GM19372 (cell line): ENCODE measurements around the gene CHRM5.
"Not testable (repeated sequence)": the region's sequence is repeated elsewhere in the genome, so short reads cannot be mapped to it uniquely, and the experiment has no call there.

Experiments
- ATAC-seq: cut with Tn5 transposase; IDR thresholded peaks from one replicate; pipeline ENCODE4 v1.9.1; 2021; ENCODE audit warnings: mild to moderate bottlenecking, low read depth, moderate library complexity; ENCODE audit not compliant: unreplicated experiment

Gene CHRM5

DNA sequence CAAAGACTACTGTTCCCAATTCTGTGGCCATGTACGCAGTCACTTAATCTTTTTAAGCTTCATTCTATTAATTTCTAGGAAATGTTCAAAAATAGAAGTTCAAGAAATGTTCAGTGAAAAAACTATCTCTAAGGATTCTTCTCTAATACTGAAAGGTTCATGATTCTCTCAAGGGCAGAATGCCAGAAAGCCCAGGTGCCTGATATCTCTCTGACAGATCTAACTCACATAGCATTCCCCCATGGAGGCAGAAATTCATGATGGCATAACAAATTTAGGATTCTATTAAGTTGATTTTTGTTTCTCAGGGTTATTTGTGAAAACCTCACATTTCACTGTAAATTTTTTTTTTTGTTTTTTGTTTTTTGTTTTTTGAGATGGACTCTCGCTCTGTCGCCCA is 17.5 kb downstream of the CHRM5 start:
- ATAC-seq, result no peak

DNA sequence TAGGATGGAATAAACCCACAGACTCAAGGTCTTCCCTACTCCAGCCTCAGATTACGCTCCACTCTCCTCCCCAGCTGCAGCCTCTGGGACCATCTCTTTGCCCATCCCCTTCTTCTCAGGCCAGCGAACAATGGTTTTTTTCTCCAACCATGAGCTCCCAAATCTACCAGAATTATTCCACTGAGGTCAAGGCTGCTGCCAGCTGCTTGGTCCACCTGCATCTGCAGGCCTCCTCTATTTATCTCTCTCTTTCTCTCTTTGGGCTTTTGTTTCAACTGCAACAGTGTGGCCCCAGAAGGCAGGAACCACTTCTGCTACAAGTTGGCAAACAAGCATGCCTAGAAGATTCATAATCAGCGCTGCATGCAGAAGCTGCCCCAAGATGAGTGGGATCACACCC is 19.1 kb downstream of the CHRM5 start:
- no peak for ATAC-seq

DNA sequence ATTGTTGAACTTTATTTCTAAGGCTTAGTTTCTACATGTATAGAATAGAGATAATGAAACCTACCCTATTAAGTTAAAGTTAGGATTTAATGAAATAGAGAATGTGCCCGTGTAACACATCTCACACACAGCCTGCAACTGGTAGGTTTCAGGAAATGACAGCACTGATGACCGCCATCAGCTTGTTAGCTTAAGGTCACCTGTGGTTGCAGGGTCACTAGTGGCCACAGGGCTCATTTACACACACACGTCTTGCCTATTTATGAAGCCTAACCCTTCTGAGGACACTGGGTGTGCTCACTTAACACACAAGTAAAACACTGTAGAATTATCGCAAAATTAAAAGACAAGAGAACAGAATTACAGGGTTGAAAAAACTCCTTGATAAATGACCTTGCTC is 20.1 kb downstream of the CHRM5 start:
- no peak for ATAC-seq

DNA sequence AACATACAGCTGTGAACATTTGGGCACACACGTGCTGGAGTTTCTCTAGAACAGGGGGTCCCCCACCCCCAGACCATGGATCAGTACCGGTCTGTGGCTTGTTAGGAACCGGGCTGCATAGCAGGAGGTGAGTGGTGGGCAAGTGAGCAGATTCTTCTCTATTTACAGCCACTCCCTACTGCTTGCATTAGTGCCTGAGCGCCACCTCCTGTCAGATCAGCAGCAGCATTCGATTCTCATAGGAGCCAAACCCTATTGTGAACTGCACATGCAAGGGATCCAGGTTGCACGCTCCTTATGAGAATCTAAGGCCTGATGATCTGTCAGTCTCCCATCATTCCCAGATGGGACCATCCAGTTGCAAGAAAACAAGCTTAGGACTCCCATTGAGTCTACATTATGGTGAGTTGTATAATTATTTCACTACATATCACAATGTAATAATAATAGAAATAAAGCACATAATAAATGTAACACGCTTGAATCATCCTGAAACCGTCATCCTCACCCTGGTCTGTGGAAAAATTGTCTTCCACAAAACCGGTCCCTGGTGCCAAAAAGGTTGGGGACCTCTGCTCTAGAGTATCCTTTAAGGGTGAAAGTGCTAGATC is 25.8 kb downstream of the CHRM5 start:
- no peak for ATAC-seq

DNA sequence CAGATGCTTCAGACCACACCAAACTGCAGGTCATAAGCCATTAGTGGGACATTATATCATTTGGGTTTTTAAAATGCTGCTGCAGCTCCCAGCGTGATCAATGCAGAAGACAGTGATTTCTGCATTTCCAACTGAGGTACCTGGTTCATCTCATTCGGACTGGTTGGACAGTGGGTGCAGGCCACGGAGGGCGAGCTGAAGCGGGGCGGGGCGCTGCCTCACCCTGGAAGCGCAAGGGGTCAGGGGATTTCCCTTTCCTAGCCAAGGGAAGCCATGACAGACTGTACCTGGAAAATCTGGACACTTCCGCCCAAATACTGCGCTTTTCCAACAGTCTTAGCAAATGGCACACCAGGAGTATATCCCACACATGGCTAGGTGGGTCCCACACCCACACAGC is 27.4 kb downstream of the CHRM5 start:
- ATAC-seq, result not testable (repeated sequence)

DNA sequence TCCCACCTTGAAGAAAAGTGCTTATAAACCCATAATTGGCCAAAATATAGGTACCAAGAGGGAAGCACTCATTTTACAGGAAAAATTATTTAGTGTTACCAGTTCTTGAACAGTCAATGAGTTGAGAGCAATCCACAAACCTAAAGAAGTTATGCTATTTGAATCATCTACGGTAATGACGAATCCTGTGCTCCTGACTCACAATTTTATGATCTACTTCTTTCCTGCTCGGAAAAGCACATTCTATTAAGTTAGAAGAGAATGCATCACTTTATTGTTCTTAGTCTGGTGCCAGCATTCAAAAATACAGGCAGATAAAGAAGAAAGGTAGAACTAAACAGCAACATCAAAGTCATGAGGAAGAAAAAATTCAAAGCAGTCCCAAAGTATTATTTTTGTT is 33.2 kb downstream of the CHRM5 start:
- no peak for ATAC-seq

DNA sequence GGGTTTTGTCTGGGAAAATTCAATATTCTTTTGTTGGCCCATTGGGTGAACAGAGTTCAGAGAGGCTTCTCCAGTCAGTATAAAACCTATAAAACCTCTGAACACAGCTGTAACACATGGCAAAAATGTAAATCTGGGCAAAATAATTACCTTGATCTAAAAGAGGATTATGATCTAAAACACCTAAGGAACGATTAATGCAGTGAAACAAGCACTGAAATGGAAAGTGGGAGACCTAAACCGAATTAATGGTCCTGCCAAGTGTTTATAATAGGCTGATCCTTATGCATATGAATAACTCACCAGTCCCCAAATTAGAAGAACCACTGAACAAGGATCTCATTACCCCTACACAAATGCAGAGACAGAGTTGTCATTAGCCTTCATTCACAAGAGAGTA is 38.1 kb downstream of the CHRM5 start:
- ATAC-seq, result no peak

DNA sequence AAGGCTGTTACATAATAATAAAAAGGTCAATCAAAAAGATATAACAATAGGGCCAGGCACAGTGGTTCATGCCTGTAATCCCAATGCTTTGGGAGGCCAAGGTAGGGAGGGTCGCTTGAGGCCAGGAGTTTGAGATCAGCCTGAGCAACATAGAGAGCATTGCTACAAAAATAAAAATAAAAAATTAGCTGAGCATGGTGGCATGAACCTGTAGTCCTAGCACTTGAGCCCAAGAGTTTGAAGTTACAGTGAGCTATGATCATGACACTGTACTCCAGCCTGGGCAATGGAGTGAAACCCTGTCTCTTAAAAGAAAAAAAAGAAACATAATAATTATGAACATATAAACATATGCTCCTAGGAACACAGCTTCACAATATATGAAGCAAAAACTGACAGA is 41.4 kb downstream of the CHRM5 start:
- no peak for ATAC-seq

DNA sequence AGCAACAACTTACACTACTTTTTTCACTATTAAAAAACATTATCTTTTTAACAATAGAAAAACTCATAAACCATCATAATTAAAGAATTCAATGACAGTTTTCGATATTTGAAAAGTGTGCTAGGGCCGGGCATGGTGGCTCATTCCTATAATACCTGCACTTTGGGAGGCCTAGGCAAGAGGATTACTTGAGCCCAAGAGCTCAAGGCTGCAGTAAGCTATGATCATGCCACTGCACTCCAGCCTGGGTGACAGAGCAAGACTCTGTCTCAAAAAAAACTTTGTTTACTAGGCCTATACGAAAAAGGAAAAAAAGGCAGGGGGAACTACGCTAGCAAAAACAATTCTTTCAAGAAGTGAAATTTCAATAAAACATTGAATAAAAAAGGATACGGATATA is 42.6 kb downstream of the CHRM5 start:
- ATAC-seq, result no peak

DNA sequence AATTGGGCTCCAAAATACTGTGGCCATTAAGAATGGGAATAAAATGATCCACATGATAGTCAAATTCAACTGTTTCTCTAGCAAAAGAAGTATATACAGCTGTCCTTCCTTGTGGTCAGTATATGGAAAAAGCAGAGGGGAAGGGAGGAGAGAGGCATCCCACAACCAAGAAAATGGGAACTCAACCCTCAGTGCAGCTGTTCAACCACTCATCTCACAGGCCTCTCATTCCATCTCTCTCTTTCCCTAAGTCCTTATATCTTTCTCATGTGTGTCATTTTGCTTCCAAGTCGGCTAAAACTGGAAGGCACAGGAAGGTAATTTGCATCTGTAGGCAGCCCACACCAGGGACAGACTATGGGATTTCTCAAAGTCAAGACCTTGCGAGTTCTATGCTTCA is 43.2 kb downstream of the CHRM5 start:
- no peak for ATAC-seq

DNA sequence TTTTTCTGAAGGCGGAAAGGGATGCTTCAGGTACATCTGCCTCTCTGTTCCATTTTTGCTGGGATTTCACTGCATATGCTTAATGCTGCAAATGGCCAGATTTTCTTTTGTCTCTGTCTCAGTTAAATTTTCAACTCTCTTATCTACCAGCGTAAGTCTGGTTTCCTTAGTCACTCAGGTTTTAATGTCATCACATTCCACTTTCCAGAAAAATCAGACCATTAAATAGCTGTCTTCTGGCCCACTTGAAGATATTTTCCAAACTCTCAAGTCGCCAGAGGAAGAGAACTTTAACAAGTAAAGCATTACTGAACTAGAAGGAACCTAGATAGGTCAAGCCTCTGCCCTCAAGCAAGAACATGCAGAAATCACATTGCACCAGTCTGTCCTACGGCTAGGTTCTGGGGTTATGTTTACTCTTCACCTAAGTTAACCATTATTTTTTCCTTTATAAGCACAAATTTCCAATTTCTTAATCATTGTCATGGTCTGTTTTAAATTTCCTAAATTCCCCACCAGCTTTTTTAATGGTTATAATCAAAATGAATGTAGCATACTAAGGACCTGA is 44.2 kb downstream of the CHRM5 start:
- ATAC-seq, result no peak

DNA sequence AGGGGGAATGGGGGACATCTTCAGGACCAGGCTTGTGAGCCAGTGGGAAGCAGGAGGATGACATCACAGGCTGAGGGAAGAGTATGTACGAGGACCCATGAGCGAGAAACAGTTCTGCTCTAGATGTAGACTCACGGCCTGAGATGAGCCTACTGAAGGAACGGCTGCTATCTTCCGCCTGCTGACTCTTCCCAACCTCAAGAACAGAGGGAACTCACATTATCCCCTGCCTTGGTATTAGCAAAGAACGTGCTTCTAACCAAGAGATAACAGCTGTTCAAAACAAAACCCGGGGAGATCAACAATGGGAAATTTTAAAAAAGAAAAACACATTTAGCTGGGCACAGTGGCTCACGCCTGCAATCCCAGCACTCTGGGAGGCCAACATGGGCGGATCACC is 45.4 kb downstream of the CHRM5 start:
- ATAC-seq, result no peak

DNA sequence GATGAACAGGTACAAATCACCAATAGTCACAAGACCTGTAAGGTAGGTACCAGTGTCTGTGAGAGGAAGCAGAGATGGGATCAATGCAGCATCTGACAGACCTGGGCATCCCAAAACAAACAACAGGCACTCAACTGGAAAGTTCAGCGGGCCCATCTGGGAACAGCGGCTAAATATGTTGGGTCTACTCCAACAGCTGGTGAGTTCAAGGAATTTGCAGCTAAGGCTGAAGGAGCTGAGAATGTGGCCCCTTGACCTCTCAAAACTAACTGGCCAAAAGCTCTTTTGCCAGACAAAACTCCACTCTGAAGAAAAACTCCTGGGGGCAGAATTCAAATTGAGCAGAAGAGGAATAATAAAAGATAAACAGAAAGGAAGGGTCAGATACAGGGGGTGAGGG is 46.3 kb downstream of the CHRM5 start:
- ATAC-seq, result no peak

DNA sequence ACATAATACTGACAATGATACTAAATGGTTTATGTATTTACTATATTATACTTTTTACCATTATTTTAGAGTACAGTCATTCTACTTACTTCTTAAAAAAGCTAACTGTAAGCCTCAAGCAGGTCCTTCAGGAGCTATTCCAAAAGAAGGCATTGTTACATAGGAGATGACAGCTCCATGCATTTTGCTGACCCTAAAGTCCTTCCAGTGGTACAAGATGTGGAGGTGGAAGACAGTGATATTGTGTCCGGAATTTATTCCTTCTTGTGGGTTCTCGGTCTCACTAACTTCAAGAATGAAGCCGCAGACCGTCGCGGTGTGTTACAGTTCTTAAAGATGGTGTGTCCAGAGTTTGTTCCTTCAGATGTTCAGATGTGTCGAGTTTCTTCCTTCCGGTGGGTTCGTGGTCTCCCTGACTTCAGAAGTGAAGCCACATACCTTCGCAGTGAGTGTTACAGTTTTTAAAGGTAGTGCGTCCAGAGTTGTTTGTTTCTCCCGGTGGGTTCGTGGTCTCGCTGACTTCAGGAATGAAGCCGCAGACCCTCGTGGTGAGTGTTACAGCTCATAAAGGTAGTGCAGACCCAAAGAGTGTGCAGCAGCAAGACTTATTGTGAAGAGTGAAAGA is 49.8 kb downstream of the CHRM5 start:
- no peak for ATAC-seq

DNA sequence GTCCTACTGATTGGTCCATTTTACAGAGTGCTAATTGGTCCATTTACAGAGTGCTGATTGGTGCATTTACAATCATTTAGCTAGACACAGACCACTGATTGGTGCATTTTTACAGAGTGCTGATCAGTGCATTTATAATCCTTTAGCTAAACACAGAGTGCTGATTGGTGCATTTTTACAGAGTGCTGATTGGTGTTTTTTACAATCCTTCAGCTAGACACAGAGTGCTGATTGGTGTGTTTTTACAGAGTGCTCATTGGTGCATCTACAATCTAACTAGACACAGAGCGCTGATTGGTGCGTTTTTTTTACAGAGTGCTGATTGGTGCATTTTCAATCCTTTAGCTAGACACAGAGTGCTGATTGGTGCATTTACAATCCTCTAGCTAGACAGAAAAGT is 50.4 kb downstream of the CHRM5 start:
- not testable (repeated sequence) for ATAC-seq

DNA sequence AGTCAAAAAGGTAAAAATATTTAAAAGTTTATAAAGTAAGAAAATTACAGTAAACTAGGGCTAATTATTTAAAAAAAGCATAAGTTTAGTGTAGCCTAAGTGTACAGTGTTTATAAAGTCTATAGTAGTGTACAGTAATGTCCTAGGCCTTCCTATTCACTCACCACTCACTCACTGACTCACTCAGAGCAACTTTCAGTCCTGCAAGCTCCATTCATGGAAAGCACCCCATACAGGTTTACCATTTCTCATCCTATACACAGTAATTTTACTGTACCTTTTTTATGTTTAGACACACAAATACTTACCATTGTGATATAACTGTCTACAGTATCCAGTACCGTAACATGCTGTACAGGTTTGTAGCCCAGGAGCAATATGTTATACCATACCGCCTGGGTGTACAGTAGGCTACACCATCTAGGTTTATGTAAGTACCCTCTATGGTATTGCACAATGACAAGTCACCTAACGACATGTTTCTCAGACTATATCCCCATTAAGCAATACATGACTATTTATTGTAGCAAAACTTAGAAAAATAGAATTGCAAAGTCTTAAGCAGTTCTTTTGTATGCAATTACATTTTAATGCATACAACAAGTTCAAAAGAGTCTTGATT is 51.2 kb downstream of the CHRM5 start:
- no peak for ATAC-seq

DNA sequence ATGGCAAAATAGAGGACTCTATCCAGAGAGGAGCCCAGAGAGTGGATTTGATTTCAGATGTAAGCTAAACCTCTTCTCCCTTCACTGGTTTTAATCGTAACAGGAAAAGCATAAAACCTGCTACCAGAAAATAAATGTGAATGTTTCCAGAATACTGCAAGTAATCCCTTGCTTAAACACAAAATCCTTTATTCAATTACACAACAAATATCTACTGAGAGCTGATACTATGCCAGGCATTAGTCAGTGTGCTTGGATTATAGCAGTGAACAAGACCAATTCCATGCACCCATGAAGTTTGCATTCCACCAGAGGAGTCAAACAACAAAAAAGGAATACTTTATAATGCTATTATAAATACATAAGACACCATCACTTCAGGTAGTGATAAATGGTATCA is 55.6 kb downstream of the CHRM5 start:
- no peak for ATAC-seq

DNA sequence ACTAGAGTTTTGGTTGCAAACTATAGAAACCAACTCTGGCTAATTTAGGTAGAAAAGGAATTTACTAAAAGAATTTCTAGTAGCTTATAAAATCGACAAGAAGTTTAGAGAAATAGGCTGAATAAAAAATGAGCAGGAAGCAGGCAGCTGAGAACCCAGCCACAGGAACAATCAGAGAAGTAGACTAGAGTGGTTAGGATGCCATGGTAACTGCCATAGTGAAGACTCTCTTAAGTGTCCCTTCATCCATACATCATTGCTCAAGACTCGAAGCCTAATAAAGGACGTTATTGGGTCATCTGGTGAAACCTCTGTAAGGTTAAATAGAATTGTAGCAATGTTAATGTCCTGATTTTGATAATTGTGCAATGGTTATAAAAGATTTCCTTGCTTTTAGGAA is 57.0 kb downstream of the CHRM5 start:
- no peak for ATAC-seq

DNA sequence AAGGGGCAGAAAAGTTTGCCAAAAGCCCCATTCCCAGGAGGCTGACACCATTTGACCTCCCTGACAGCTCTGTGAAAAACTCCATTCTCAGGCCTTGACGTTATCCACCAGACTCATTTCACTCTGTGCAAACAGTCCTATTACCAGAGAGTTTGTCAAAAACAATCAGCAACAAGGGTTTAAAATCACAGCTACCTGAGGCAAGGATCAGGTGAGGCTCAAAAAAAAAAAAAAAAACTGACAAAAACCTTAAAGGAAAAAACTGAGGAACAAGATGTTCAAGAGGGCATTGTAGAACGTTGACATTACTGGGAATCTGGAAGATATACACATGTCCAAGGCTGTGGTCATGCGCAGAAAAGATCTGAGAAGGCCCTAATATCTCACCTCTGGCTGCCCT is 59.3 kb downstream of the CHRM5 start:
- no peak for ATAC-seq

DNA sequence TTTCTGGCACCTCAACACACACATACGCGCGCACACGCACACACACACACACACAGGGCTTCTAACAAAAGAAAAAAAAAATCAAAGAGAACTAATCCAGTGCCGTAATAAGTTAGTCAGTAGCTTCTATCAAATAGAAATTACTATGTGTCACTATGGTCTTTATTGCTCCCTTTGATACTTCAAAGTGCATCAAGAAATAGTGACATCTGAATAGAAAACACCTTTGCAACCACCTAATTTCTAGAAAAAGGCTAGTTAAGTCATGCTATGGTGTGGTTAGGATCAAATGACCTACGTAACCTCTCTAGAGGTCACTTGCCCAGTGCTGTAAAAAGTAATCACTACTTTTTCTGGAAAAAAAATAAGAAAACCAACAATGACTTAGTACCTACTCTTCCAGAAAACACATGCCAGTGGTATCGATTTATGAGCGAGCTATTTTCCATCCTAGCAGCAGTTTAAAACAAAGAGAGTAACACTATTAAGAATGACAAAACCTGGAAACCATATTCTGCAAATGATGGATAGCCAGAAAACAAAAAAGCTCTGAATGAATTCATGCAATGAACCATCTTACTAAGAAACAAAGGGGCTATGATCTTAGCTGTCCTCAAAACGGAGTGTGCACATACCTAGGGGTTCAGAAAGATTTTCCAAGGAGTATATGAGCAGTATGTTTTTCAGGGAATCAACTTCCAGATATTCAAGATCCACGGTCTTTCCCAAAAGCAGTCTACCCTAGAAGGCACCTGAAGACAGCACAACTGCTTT is 63.9 kb downstream of the CHRM5 start:
- ATAC-seq, result no peak
